D721Med (cell line): ENCODE measurements around the gene HECTD4.
"Not testable (repeated sequence)": the region's sequence is repeated elsewhere in the genome, so short reads cannot be mapped to it uniquely, and the experiment has no call there.

Experiments used
- DNase-seq: peaks from one replicate; pipeline ENCODE4 v3.0.0; 2011; ENCODE audit warnings: low spot score; ENCODE audit not compliant: insufficient read length
- FAIRE-seq: peaks from 2 replicates; lab custom pipeline; 2011; peaks lifted over from hg19 to GRCh38; lab: Jason Lieb, UNC
- TF ChIP-seq, protein P1 (sequence below): IDR thresholded peaks from 2 replicates; pipeline ENCODE4 v1.5.1; 2012; ENCODE audit warnings: mild to moderate bottlenecking, control low read depth; ENCODE audit not compliant: insufficient read depth; ENCODE audit errors: missing control alignments

Gene HECTD4

DNA sequence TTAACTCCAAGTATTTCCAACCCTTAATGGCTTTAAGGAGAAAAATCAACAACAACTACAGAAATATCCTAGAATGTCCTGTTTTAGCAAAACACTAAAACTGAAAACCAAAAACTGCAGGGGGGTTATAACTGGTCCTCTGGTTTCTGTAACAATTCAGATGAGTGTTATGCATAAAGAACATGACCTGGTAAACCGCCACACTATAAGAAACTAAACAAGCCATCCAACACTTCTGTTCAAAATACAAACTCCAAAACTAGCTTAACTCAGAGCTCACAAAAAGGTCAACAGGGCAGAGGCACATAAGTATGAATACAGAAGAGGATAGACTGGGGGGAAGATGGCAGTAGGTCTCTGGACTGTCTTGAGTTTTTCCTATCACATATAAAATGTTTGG, 38.0 kb downstream of the HECTD4 start:
- DNase-seq (no peak), FAIRE-seq (no peak)
- TF ChIP-seq, protein P1, sequence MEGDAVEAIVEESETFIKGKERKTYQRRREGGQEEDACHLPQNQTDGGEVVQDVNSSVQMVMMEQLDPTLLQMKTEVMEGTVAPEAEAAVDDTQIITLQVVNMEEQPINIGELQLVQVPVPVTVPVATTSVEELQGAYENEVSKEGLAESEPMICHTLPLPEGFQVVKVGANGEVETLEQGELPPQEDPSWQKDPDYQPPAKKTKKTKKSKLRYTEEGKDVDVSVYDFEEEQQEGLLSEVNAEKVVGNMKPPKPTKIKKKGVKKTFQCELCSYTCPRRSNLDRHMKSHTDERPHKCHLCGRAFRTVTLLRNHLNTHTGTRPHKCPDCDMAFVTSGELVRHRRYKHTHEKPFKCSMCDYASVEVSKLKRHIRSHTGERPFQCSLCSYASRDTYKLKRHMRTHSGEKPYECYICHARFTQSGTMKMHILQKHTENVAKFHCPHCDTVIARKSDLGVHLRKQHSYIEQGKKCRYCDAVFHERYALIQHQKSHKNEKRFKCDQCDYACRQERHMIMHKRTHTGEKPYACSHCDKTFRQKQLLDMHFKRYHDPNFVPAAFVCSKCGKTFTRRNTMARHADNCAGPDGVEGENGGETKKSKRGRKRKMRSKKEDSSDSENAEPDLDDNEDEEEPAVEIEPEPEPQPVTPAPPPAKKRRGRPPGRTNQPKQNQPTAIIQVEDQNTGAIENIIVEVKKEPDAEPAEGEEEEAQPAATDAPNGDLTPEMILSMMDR = no peak

DNA sequence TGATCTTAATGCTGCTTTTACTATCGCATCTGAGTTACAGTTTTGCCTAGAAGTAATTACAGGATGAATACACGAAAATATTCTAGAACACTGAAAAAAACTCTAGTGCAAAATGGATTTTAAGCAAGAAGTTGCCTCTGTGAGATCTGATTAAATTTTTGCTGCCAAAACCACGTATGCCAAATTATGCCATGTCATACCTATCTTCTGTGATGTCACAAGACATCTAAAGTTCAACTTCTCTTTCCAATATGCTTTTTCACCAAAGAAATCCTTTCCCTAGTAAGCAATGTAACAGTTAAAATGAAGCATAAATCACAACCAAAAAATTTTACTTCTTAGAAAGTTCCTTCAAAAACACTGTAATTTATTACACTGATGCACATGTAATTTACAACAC, 39.6 kb downstream of the HECTD4 start:
- TF ChIP-seq, protein P1 = no peak
- FAIRE-seq = peak; percentile 38
- no peak for DNase-seq

DNA sequence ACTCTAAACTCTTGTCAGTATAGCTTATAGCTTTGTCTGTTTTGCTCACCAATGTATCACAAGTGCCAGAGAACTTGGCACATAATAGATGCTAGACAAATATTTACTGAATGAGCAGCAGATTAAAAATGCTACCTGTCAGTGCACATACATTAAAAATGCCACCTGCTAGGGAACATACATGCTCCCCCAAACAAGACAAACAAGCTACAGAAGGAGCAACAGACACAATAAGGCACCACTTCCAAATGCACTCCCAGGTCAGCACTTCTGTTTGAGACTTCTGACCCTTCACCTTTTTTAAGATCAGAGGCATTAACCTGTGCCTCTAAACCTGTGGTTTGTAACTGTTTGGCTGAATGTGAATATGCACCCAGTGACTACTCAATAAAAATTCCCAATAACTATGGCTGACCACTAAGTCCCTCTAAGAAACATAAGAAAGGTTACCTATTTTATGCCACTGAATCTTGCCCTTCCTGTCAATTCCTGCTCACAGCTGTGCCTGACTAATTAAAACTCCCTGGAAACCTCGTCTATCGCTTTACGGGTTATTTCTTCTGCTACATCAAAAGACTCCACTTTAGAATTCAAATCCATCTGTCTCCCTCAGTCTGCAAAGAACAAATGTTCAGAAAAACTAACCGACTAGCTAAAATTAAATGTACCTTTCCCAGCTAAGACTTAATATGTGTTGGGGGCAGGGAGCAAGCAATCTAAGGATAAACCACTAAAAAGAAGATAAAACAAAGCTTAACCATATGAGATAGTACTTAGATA, 41.0 kb downstream of the HECTD4 start:
- no peak for FAIRE-seq
- TF ChIP-seq, protein P1 = no peak
- no peak for DNase-seq

DNA sequence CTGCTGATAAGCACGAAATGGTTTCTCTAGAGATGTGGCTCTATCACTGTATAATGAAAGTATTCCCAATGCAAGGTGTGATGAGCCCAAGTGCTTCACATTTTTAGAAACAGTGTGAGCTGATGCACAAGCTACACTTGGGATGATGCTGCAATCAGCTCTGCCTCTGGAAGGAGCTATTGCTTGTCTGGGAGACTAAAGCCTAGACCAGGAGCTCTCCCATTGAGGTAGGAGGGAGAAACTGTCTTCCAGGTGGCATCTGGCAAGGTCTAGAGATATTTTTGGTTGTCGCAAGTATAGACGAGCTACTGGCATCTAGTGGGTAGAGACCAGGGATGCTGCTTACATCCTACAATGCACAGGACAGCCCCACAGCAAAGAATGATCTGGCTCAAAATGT, 42.0 kb downstream of the HECTD4 start:
- no peak for FAIRE-seq
- DNase-seq = no peak
- TF ChIP-seq, protein P1 = no peak

DNA sequence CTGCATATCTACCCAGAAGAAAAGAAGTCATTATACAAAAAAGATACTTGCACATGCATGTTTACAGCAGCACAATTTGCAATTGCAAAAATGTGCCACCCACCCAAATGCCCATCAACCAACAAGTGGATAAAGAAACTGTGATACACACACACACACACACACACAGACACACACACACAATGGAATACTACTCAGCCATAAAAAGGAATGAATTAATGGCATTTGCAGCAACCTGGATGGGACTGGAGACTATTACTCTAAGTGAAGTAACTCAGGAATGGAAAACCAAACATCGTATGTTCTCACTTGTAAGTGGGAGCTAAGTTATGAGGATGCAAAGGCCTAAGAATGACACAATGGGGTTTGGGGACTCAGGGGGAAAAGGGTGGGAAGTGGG, 47.2 kb downstream of the HECTD4 start:
- not testable (repeated sequence) for FAIRE-seq

DNA sequence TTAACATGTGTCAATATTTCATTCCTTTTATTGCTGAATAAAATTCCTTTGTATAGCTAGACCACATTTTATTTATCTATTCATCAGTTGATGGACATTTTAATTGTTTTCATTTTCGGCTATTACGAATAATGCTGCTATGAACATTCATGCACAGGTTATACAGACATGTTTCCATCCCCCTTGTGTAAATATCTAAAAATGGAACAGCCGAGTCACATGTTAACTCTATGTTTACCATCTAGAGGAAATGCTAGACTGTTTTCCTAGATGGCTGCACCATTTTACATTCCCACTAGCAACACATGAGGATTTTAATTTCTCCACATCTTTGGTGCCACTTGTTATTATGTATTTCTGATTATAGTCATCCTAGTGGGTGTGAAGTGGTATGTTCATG, 49.2 kb downstream of the HECTD4 start:
- DNase-seq (no peak), FAIRE-seq (no peak)
- TF ChIP-seq, protein P1 = no peak

More for the DNA sequence above, 47.2 kb downstream of the HECTD4 start:
- not testable (repeated sequence) for DNase-seq

DNA sequence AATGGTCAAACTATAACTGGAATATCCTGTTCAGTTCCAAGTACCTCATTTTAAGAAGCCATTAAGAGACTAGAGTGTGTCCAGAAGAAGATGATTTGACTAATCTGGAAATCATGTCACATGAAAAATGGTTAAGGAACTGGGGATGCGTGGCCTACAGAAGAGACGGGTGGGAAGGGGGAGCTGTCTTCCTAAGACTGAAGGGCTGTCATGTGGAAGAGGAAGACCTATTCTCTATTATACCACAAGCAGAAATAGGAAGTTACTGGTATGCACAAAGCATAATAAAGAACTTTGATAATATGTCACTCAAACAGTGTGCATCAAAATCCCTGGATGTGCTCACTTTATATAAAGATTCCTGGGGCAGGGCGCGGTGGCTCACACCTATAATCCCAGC, 50.3 kb downstream of the HECTD4 start:
- TF ChIP-seq, protein P1 = no peak
- FAIRE-seq (no peak), DNase-seq (no peak)
